H1 (cell line): Measurements from ENCODE around the gene RPS6KC1. TPM values are rescaled to one million over a fixed set of nuclear protein-coding genes. Genes with fewer than 3 reads are reported as not detected.

ENCODE experiments used
- CTCF ChIA-PET: fragments of 300-600 bp; sonication (Branson Sonifier 250); formaldehyde crosslinking; loops from one replicate; lab custom pipeline; 2021; ENCODE audit not compliant: partially characterized antibody; lab: Charles Lee
- POLR2A ChIA-PET: fragments of 300-600 bp; sonication (Branson Sonifier 250); formaldehyde crosslinking; loops from one replicate; lab custom pipeline; 2021; ENCODE audit warnings: inconsistent platforms; ENCODE audit not compliant: partially characterized antibody; lab: Charles Lee
- DNase-seq, 2 experiments: peaks; one replicate each; pipeline versions ENCODE4 v3.0.0 to v3.0.0-alpha.2; 2010 to 2022; ENCODE audit warnings: low spot score in 2 of 2, low read depth in 1 of 2, mixed read lengths in 1 of 2
- FAIRE-seq: peaks from 2 replicates; lab custom pipeline; 2011; peaks lifted over from hg19 to GRCh38; lab: Jason Lieb, UNC
- H2AFZ ChIP-seq: 2 replicates; pipeline ENCODE4 v1.8.1; 2012; ENCODE audit warnings: low read length, inconsistent platforms
- H2AK5ac ChIP-seq: 2 replicates; pipeline ENCODE4 v1.6.1; 2013; ENCODE audit warnings: low read depth, low read length
- H2BK120ac ChIP-seq: replicated peaks from 2 replicates; pipeline ENCODE3; 2013; ENCODE audit warnings: low read depth, low read length, inconsistent platforms
- H2BK12ac ChIP-seq: 2 replicates; pipeline ENCODE4 v1.6.1; 2013; ENCODE audit warnings: low read depth, low read length
- H2BK15ac ChIP-seq: 2 replicates; pipeline ENCODE4 v1.6.1; 2013; ENCODE audit warnings: low read length
- H2BK20ac ChIP-seq: 2 replicates; pipeline ENCODE4 v1.6.1; 2013; ENCODE audit warnings: low read length
- H2BK5ac ChIP-seq: 2 replicates; pipeline ENCODE4 v1.6.1; 2013; ENCODE audit warnings: low read depth, low read length
- H3K14ac ChIP-seq: 2 replicates; pipeline ENCODE4 v1.6.1; 2013; ENCODE audit warnings: inconsistent platforms; ENCODE audit not compliant: insufficient read length
- H3K18ac ChIP-seq: 2 replicates; pipeline ENCODE4 v1.6.1; 2013; ENCODE audit warnings: low read length; ENCODE audit errors: extremely low read depth
- H3K23ac ChIP-seq: 2 replicates; pipeline ENCODE4 v1.6.1; 2013; ENCODE audit warnings: inconsistent platforms; ENCODE audit not compliant: insufficient read length
- H3K23me2 ChIP-seq: 2 replicates; pipeline ENCODE4 v1.6.1; 2013; ENCODE audit warnings: low read depth, low read length
- H3K27ac ChIP-seq: 2 replicates; pipeline ENCODE4 v1.6.1; 2011; ENCODE audit warnings: low read depth, low read length, inconsistent platforms
- H3K27me3 ChIP-seq, 4 experiments: replicated peaks in 1 of 4; 1 replicate in 1 of 4; 2 replicates in 3 of 4; pipeline versions ENCODE4 v1.6.1 to v1.8.1; 2011 to 2013; ENCODE audit warnings: low read length in 3 of 4, mild to moderate bottlenecking in 3 of 4, inconsistent platforms in 2 of 4, mixed read lengths in 2 of 4, moderate library complexity in 1 of 4; ENCODE audit not compliant: control insufficient read depth in 3 of 4, insufficient read depth in 3 of 4; ENCODE audit errors: extremely low read depth in 1 of 4
- H3K36me3 ChIP-seq, 4 experiments: 2 replicates each; pipeline versions ENCODE4 v1.6.1 to v1.8.1; 2011 to 2013; ENCODE audit warnings: mild to moderate bottlenecking in 4 of 4, low read length in 3 of 4, moderate library complexity in 2 of 4, control low read depth in 1 of 4, inconsistent platforms in 1 of 4; ENCODE audit not compliant: insufficient read depth in 4 of 4, control insufficient read depth in 2 of 4
- H3K4ac ChIP-seq: replicated peaks from 2 replicates; pipeline ENCODE3; 2013; ENCODE audit warnings: low read length, low read depth, mixed read lengths, inconsistent platforms; ENCODE audit not compliant: insufficient read length
- H3K4me1 ChIP-seq, 4 experiments: replicated peaks in 1 of 4; 1 replicate in 1 of 4; 2 replicates in 3 of 4; pipeline versions ENCODE4 v1.6.1 to v1.8.1; 2011 to 2013; ENCODE audit warnings: low read length in 3 of 4, inconsistent platforms in 2 of 4, mixed read lengths in 1 of 4; ENCODE audit not compliant: insufficient read depth in 4 of 4, control insufficient read depth in 3 of 4
- H3K4me2 ChIP-seq, 2 experiments: 2 replicates each; pipeline versions ENCODE4 v1.6.1 to v1.8.1; 2011 to 2013; ENCODE audit warnings: low read depth in 2 of 2, low read length in 2 of 2, control low read depth in 1 of 2, inconsistent platforms in 1 of 2, mild to moderate bottlenecking in 1 of 2; ENCODE audit not compliant: insufficient read depth in 1 of 2
- H3K4me3 ChIP-seq, 4 experiments: fragments of 200-600, 300-600 bp in 1 of 4; sonication (generic), shearing (Covaris generic), sonication (Bioruptor Twin) in 1 of 4; 2 replicates each; pipeline versions ENCODE4 v1.5.1 to v1.8.1; 2011 to 2016; ENCODE audit warnings: low read length in 4 of 4, low read depth in 3 of 4, control low read depth in 2 of 4, inconsistent platforms in 2 of 4, mild to moderate bottlenecking in 2 of 4, mixed read lengths in 1 of 4, moderate library complexity in 1 of 4; ENCODE audit not compliant: insufficient read depth in 2 of 4; ENCODE audit errors: extremely low read depth in 1 of 4
- H3K56ac ChIP-seq: replicated peaks from 2 replicates; pipeline ENCODE3; 2013; ENCODE audit warnings: low read depth, mild to moderate bottlenecking, mixed read lengths, low read length, inconsistent platforms; ENCODE audit not compliant: insufficient read length
- H3K79me1 ChIP-seq: 2 replicates; pipeline ENCODE4 v1.6.1; 2013; ENCODE audit warnings: low read depth, low read length, control low read depth
- H3K79me2 ChIP-seq, 2 experiments: 2 replicates each; pipeline versions ENCODE4 v1.6.1 to v1.8.1; 2012 to 2013; ENCODE audit warnings: low read length in 2 of 2, mild to moderate bottlenecking in 2 of 2, inconsistent platforms in 1 of 2; ENCODE audit not compliant: insufficient read depth in 2 of 2, control insufficient read depth in 1 of 2
- H3K9ac ChIP-seq, 4 experiments: replicated peaks in 1 of 4; 1 replicate in 1 of 4; 2 replicates in 3 of 4; pipeline versions ENCODE4 v1.6.1 to v1.8.1; 2011 to 2013; ENCODE audit warnings: low read depth in 3 of 4, low read length in 3 of 4, control low read depth in 2 of 4, mild to moderate bottlenecking in 2 of 4, moderate library complexity in 2 of 4, inconsistent platforms in 1 of 4; ENCODE audit errors: extremely low read depth in 1 of 4
- H3K9me3 ChIP-seq, 2 experiments: 2 replicates each; pipeline versions ENCODE4 v1.6.1 to v1.8.1; 2012 to 2013; ENCODE audit warnings: mild to moderate bottlenecking in 2 of 2, moderate library complexity in 2 of 2, control low read depth in 1 of 2, inconsistent platforms in 1 of 2, low read depth in 1 of 2, low read length in 1 of 2, mixed read lengths in 1 of 2; ENCODE audit not compliant: insufficient read depth in 2 of 2
- H4K20me1 ChIP-seq, 2 experiments: replicated peaks in 1 of 2; 2 replicates each; pipeline versions ENCODE3 to v1.8.1; 2011 to 2013; ENCODE audit warnings: inconsistent platforms in 2 of 2, low read length in 2 of 2, mild to moderate bottlenecking in 1 of 2; ENCODE audit not compliant: insufficient read depth in 2 of 2, control insufficient read depth in 1 of 2
- H4K5ac ChIP-seq: 2 replicates; pipeline ENCODE4 v1.6.1; 2013; ENCODE audit warnings: low read length, low read depth, mixed read lengths, inconsistent platforms; ENCODE audit not compliant: insufficient read length
- H4K8ac ChIP-seq: 2 replicates; pipeline ENCODE4 v1.8.0; 2013; ENCODE audit warnings: mild to moderate bottlenecking, moderate library complexity, low read length, inconsistent platforms; ENCODE audit not compliant: insufficient read depth; ENCODE audit errors: extremely low read depth
- H4K91ac ChIP-seq: replicated peaks from 2 replicates; pipeline ENCODE3; 2013; ENCODE audit warnings: low read length, mixed read lengths, inconsistent platforms; ENCODE audit not compliant: insufficient read length
- CHD1 ChIP-seq: IDR thresholded peaks from 2 replicates; pipeline ENCODE4 v1.6.1; 2012; ENCODE audit warnings: low read depth, low read length, improper control_type of control experiment
- GTF2F1 ChIP-seq: IDR thresholded peaks from 2 replicates; pipeline ENCODE4 v1.6.1; 2012; ENCODE audit warnings: low read depth, low read length, improper control_type of control experiment, borderline replicate concordance
- KDM1A ChIP-seq: fragments of 200-600, 300-600 bp; sonication (generic); IDR thresholded peaks from 2 replicates; pipeline ENCODE4 v1.7.1; 2016; ENCODE audit warnings: mild to moderate bottlenecking, low read length, borderline replicate concordance
- NRF1 ChIP-seq: IDR thresholded peaks from 2 replicates; pipeline ENCODE4 v1.6.1; 2011; ENCODE audit warnings: mild to moderate bottlenecking, low read depth, low read length, improper control_type of control experiment
- POU5F1 ChIP-seq: IDR thresholded peaks from 2 replicates; pipeline ENCODE4 v1.6.1; 2011; ENCODE audit warnings: low read depth, mild to moderate bottlenecking, low read length, moderate library complexity
- RBBP5 ChIP-seq: IDR thresholded peaks from 2 replicates; pipeline ENCODE4 v1.7.1; 2012; ENCODE audit warnings: low read depth, mild to moderate bottlenecking, inconsistent platforms, low read length, moderate library complexity, borderline replicate concordance
- RNF2 ChIP-seq: fragments of 200-900, 300-1000 bp; sonication (generic); IDR thresholded peaks from 2 replicates; pipeline ENCODE4 v1.7.1; 2016; ENCODE audit warnings: borderline replicate concordance, low read depth, mild to moderate bottlenecking, antibody characterized with exemption, low read length; ENCODE audit not compliant: poor library complexity, severe bottlenecking; ENCODE audit errors: missing control alignments
- SRF ChIP-seq: IDR thresholded peaks from 2 replicates; pipeline ENCODE4 v1.6.1; 2011; ENCODE audit warnings: mild to moderate bottlenecking, low read depth, low read length, moderate library complexity
- SUZ12 ChIP-seq: fragments of 200-600 bp; sonication (generic); IDR thresholded peaks from 2 replicates; pipeline ENCODE4 v1.6.1; 2012; ENCODE audit warnings: mild to moderate bottlenecking, inconsistent platforms, low read length, moderate library complexity, mixed read lengths
- WGBS, 2 experiments: shearing (Covaris generic) in 1 of 2; methylation state at CpG; one replicate each; pipeline versions ENCODE4 v1.1.6 to v1.1.7; 2013 to 2015; ENCODE audit warnings: low lambda C conversion rate in 2 of 2, mixed read lengths in 2 of 2, inconsistent platforms in 1 of 2, low coverage in 1 of 2, missing lambda C conversion rate in 1 of 2; ENCODE audit not compliant: insufficient replicate concordance in 2 of 2, insufficient coverage in 1 of 2, insufficient read length in 1 of 2; ENCODE audit errors: extremely low coverage in 1 of 2, missing lambda C conversion rate in 1 of 2; 5-methylcytosine and 5-hydroxymethylcytosine counted together
- polyA plus RNA-seq, 7 experiments: library from polyadenylated mRNA; depleted of rRNA in 3 of 7; stranded (reverse) in 5 of 7; unstranded in 2 of 7; fragments of >200 nt in 5 of 7; fragments of 200-250 nt in 2 of 7; gene quantifications; 1 replicate in 5 of 7; 2 replicates in 1 of 7; 4 replicates in 1 of 7; pipeline versions ENCODE4 v1.2.1 to v1.2.3, GENCODE V29; 2011 to 2013; ENCODE audit warnings: missing spikeins in 2 of 7, mixed read lengths in 2 of 7
- total RNA-seq: library from RNA; stranded (reverse); fragmentation: NEBNext Ultra II Directional; extraction: Animal tissue kit (Norgen Biotek cat#: 25700); gene quantifications from 2 replicates; pipeline ENCODE4 v1.2.1, GENCODE V29; 2021

RPS6KC1 gene
- total and polyA plus RNA-seq, 2 of the 8 experiments (the other 6 are each of a cell fraction or from before 2014, with no cell fraction given), result 4.9 to 17.6 TPM

DNA sequence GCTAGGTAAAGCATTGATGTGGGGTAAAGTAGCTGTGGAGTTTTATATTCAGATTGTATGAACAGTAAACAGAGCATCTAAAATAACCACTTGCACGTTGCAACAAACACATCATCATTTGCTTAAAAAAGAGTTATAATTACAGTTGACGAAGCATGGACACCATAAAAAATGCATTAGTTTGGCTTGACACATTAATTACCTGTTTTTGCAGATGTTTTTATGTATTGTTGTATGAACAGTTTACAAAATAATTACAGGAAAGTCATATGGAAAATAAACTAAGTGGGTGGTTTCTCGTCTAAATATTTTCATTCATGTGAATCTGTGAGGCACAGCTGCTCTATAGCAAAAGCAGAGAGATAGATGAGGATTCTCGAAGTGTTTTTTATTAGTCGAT lies 108.3 kb downstream of the RPS6KC1 start:
- H3K23ac ChIP-seq, result no peak overlapping the region
- no peak overlapping the region for H2BK120ac ChIP-seq
- H2BK5ac ChIP-seq, result no peak overlapping the region
- H4K8ac ChIP-seq, result no peak overlapping the region
- no peak overlapping the region for H4K5ac ChIP-seq
- H3K4me1 ChIP-seq, result no peaks in the 10 kb centered on the region
- no peak overlapping the region for H2AFZ ChIP-seq
- DNase-seq, result no peak
- no peak overlapping the region for H3K18ac ChIP-seq
- no peak overlapping the region for H3K27ac ChIP-seq
- no peak overlapping the region for H3K14ac ChIP-seq
- H2BK20ac ChIP-seq, result no peak overlapping the region
- no peaks in the 10 kb centered on the region for H4K20me1 ChIP-seq
- H2AK5ac ChIP-seq, result no peak overlapping the region
- H3K36me3 ChIP-seq, result no peaks in the 10 kb centered on the region
- no peak for FAIRE-seq
- H3K23me2 ChIP-seq, result no peaks in the 10 kb centered on the region
- no peaks in the 10 kb centered on the region for H3K79me2 ChIP-seq
- H3K4ac ChIP-seq, result no peak overlapping the region
- H3K9me3 ChIP-seq, result no peaks in the 10 kb centered on the region; a peak in 1 of 4 replicates
- 93% methylated on average over 5 of the region's 5 CpGs; no CpG with 5 or more reads in 1 of the 2 experiments for WGBS, 2 experiments
- no peak overlapping the region for H2BK15ac ChIP-seq
- ChIA-PET CTCF (no interaction called here), POLR2A (no interaction called here)
- no peak overlapping the region for H3K4me3 ChIP-seq
- H3K79me1 ChIP-seq, result no peaks in the 10 kb centered on the region; the same call in 1 of the 2 replicates
- no peak overlapping the region for H3K56ac ChIP-seq
- H3K27me3 ChIP-seq, result no peaks in the 10 kb centered on the region
- H2BK12ac ChIP-seq, result no peak overlapping the region
- H3K4me2 ChIP-seq, result no peak overlapping the region
- TF ChIP-seq RBBP5 (no peak), GTF2F1 (no peak), NRF1 (no peak), CHD1 (no peak), SUZ12 (no peak), POU5F1 (no peak), RNF2 (no peak), SRF (no peak), KDM1A (no peak)
- H3K9ac ChIP-seq, result no peak overlapping the region
- H4K91ac ChIP-seq, result no peak overlapping the region
